T47D (cell line): Measurements from ENCODE around the gene OR5B12.

Source experiments
- DNase-seq, 2 experiments: peaks; one replicate each; pipeline versions ENCODE4 v3.0.0 to v3.0.0-alpha.2; 2011 to 2012; ENCODE audit warnings: low read depth in 1 of 2, low spot score in 1 of 2
- JUND ChIP-seq: IDR thresholded peaks from 2 replicates; pipeline ENCODE4 v1.6.1; 2012; ENCODE audit warnings: low read depth
- in situ Hi-C: cut with HindIII; loops from 2 replicates; pipeline ENCODE4 v1.10.0; 2016; ENCODE audit warnings: low sequenced_read_pairs, low pct_unique_long_range_greater_than_20kb

Gene OR5B12

DNA sequence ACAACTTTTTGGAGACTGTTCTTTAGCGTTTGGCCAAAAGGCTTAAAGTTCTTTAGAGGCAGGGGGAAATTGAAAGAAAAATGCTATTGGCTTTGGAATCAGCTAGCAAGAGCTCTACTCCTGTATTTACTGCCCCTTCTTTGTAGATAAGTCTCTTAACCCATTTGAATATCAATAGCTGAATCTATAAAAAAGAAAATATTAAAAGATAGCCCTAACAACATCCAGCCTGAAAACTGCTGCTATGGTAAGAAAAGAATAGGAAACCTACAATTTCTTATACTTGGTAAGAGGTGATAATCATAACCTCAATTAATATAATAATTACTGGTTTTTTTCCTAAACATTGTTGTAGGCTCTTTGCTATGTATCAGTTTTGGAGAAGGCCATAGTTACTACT, at the start of gene OR5B12:
Gene OR5B12 (minus strand): TSS at position 101 of the 400 bp plus-strand sequence. CDS start 2,085 bp downstream, outside the sequence.
- in situ Hi-C loops, result no loop called here
- no peak for DNase-seq
- no peak for TF ChIP-seq JUND

DNA sequence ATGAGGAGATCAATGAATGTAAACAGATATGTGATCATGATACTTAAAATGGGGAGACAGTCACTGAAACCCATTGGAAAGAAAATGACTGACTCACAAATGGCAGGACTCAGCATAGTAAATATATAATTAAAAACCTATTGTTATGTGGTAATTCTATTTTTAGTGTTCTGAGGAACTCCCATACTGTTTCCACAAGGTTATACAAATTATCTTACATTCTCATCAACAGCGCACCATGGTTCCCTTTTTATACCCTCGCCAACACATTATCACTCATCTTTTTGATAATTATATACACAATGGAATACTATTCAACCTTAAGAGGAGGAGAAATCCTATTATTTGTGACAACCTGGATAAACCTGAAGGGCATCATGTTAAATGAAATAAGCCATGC, 48.8 kb upstream of the OR5B12 start:
- in situ Hi-C loops, result no loop called here
- no peak for DNase-seq
- no peak for TF ChIP-seq JUND

DNA sequence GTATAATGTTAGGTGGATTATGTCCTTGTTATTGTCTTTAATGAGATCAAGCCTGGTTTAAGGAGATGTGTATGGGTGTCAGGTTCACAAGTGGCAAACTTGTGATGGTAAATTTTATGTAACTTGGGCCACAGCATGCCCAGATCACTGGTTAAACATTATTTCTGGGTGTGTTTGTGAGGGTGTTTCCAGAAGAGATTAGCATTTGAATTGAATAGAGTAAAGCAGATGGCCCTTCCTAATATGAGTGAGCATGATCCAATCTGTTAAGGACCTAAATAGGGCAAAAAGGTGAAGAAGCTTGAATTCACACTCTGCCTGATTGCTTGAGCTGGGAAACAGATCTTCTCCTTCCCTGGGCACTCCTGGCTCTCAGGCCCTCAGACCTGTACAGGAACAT, 45.1 kb upstream of the OR5B12 start:
- no peak for TF ChIP-seq JUND
- in situ Hi-C loops, result no loop called here
- no peak for DNase-seq

DNA sequence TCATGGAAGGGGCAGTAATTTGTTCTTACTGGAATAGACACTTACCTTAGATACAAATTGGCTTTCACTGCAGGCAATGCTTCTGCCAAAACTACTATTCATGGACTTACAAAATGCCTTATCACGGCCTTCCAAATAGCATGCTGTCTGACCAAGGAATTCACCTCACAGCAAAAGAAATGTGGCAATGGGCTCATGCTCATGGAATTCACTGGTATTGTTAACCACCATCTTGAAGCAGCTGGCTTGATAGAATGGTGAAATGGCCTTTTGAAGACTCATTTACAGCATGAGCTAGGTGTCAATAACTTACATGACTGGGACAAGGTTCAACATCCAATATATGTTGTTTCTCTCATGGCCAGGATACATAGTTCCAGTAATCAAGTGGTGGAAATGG, 43.9 kb upstream of the OR5B12 start:
- in situ Hi-C loops, result no loop called here

DNA sequence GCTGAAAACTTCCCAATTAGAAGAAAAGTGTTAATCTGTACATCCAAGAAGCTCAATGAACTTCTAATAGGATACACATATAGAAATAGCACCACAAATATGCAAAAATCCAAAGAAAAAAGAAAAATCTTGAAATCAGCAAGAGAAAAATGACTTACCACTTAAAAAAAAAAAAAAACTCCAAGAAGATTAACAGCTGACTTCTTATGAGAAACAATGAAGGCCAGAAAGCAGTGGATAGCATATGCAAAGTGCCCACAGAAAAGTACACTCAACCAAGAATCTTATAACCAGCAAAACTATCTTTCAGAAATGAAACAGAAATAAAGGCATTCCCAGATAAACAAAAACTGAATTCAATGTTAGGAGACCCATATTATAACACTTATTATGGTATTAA, 29.9 kb upstream of the OR5B12 start:
- in situ Hi-C loops, result no loop called here
- no peak for DNase-seq
- TF ChIP-seq JUND, result no peak

More for the DNA sequence above, 43.9 kb upstream of the OR5B12 start:
- TF ChIP-seq JUND, result no peak
- no peak for DNase-seq

DNA sequence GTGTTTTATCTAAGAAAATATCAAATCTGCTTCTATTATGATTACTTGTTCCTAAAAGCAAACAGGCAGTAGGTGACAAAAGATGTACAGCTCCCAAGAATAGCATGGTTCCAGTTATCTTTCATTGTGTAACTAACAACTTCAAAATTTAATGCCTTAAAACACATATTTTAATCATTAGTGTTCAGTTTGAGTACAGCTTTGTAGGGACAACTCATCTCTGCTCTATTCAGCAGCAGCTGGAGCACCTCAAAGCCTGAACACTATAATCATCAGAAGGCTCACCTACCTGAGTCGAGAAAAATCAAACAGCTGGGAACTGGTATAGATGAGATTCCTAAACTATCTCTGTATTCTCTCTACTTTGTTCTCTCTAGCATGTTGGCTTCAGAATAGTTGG, 24.3 kb upstream of the OR5B12 start:
- in situ Hi-C loops, result no loop called here
- no peak for DNase-seq
- TF ChIP-seq JUND, result no peak

DNA sequence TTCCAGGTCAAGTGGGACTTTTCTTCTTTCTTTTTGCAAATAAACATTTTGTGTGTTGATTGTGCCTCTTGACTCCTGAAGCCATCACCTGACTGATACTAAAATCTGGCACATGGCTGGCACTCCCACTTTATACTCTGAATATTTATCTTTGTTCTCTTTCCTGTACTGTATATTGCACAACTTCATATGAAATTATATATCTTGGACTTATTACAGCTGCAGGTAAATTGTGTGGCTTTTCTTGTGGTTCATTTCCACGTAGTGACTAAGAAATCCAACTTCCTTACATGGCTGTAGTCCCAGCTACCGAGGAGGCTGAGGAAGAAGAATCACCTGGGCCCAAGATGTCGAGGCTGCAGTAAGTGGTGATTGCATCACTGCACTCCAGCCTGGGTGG, 23.7 kb upstream of the OR5B12 start:
- in situ Hi-C loops, result no loop called here
- DNase-seq, result no peak
- no peak for TF ChIP-seq JUND

DNA sequence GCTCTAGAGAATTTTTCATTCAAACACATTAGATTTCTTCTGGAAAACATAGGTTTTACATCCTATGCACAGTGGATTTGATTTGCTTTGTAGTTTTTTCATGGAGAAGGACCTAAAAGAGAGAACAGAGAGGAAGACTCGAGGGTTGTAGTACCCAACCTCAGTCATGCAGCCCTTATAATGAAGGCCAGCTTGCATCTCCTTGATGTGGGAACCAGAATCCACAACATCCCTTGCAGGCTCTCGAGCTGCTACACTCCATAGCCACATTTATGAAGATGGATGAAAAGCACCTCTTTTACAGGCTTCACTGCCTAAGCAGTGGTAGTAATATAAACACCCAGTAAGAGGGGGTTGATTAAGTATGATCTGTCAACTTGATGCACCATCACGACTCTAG, 9.5 kb upstream of the OR5B12 start:
- no peak for DNase-seq
- no peak for TF ChIP-seq JUND
- in situ Hi-C loops, result no loop called here

DNA sequence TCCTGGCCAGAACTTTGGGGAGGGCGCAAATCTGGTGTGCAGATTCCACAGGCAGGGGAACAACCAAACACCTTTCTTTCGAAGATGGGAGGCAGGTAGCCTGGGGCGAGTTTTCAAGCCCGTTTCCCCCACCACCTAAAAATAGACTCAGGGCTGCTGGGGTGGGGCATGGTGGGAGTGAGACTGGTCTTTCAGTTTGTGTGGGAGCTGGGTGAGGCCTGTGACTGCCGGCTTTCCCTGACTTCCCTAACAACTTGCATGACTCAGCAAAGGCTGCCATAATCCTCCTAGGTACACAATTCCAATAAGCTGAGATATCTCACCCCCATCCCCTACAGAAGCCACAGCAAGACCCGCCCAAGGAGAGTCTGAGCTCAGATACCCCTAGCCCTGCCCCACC, 4.3 kb upstream of the OR5B12 start:
- TF ChIP-seq JUND, result no peak
- in situ Hi-C loops, result no loop called here
- no peak for DNase-seq

DNA sequence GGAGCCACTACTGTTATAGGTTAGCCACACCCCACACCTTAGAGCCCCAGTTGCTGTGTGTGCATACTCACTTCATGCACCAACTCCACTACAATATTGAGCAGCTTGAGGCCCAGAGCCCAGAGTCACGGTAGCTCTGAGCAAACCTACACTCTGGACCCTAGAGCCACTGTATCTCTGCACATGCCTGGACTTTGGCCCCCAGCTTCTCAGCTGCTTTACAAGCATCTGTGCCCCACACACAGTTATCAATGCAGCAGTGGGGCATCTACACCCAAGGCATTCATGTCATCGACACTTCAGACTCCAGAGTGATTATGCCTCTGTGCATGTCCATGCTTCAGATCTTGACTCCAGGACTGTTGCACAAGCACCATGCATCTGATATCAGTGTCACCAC, 2.3 kb upstream of the OR5B12 start:
- TF ChIP-seq JUND, result no peak
- in situ Hi-C loops, result no loop called here

DNA sequence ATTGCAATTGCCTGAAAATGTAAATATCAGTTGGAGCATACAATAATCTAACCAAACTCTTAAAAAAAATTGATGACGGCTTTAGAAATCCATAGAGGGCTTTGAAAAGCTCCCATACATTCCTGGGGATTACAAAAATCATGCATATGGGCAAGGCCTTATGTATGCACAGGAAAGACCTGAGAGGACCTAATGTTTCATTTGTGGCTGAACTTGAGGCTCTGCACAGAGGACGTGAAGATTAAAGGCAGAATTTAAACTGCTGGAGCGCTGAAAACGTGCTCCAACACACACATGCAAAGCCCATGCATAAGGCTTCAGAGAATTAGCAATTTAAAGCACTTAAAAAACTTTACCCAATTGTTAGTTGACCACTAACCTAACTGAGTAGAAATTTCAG, 3.5 kb downstream of the OR5B12 start:
- no peak for TF ChIP-seq JUND
- no peak for DNase-seq
- in situ Hi-C loops, result no loop called here

More for the DNA sequence above, 2.3 kb upstream of the OR5B12 start:
- no peak for DNase-seq

DNA sequence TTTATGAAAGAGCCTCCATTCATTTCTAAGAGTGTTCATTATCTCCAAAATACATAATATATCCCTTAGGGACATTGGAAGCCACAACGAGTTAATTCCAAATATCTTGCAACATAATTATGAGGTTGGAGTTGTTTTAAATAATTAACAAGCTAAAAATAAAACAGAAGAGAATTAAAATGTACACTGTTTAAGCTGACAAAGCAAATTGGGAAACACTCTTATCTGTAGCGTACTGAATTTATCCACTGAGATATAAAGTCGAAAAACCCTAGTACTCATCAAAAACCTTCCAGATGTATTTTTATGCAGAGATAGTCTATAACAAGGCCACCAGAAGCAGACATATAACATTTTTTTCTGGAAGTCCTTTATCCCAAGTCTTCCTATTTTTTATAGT, 7.8 kb downstream of the OR5B12 start:
- in situ Hi-C loops, result no loop called here
- TF ChIP-seq JUND, result no peak
- DNase-seq, result no peak

DNA sequence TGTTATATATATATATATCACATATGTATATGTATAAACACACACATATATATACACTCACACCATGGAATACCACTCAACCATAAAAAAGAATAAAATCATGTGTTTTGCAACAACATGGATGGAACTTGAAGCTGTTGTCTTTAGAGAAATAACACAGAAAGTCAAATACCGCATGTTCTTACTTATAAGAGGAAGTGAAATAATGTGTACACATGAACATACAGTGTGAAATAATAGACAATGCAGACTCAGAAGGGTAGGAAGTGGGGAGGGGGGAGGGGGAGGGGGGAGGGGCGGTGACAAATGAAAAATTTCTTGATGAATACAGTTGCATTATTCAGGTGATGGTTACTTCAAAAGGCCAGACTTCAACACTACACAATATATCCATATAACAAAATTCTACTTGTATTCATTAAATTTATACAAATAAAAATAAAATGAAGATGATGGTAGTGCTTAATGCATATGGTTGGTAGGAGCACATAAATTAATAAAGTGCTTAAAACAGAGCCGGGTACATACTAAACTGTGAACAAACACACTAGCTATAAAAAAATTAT, 8.3 kb downstream of the OR5B12 start:
- TF ChIP-seq JUND, result no peak
- in situ Hi-C loops, result no loop called here
- DNase-seq, result no peak

DNA sequence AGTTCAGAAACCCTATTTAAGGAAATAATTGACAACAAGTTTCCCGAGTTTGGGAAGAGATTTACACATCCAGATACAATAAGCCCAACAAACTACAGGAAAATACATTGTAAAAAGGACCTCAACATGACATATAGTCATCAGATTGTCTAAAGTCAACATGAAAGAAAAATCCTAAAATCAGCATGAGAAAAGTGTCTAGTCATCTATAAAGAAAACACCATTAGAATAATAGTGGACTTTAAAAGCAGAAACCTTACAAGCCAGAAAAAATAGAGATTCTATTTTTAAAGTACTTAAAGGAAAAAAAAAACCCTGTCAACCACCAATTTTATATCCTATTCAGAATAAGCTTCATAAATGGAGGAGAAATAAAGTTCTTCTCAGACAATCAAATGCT, 12.8 kb downstream of the OR5B12 start:
- in situ Hi-C loops, result no loop called here
- TF ChIP-seq JUND, result no peak
- no peak for DNase-seq

DNA sequence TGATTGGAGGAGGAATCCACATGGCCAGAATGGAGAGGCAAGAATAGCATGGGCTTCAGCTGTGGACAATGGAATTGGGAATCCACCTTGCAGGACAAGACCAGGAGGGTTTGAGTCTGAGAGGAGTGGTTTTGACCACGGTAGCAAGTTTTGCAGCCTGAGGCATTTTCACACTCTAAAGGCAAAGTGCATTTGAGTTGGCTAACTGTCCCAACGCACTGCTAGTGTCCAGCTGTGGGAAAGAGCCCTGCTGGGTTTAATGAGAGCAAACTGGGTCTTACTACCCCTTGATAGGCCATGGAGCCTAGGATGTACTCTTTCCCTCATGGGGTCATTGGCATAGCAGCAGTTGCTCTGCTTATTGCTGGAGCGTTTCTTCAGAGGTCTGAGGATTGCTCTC, 14.0 kb downstream of the OR5B12 start, which contains the start of gene OR5B2:
Gene OR5B2 (minus strand): TSS at position 101 of the 400 bp plus-strand sequence. CDS start 4,860 bp downstream, outside the sequence.
- DNase-seq, result no peak
- in situ Hi-C loops, result no loop called here
- TF ChIP-seq JUND, result no peak
